WTC11 (cell line): ENCODE measurements around the gene RITA1. TPM values are rescaled to one million over a fixed set of nuclear protein-coding genes. Genes with fewer than 3 reads are reported as not detected.

ENCODE experiments used
- ATAC-seq: fragments of 200-7000 bp; cut with Tn5 transposase; 2 replicates; pipeline ENCODE4 v1.10.0; 2021; ENCODE audit warnings: mild to moderate bottlenecking, moderate library complexity
- CTCF ChIA-PET: fragments of 300-600 bp; sonication (Branson Sonifier 250); formaldehyde crosslinking; loops from one replicate; lab custom pipeline; 2021; ENCODE audit warnings: antibody characterized with exemption; lab: Charles Lee
- POLR2A ChIA-PET: fragments of 350-600 bp; sonication (Branson Sonifier 250); formaldehyde crosslinking; loops from one replicate; lab custom pipeline; 2021; ENCODE audit warnings: antibody characterized with exemption; lab: Charles Lee
- DNase-seq: peaks from one replicate; pipeline ENCODE4 v3.0.0; 2021; ENCODE audit warnings: low spot score
- H3K27ac Mint-ChIP-seq: 2 replicates; pipeline ENCODE4 v1.8.0; 2021; ENCODE audit warnings: mixed read lengths
- H3K27me3 Mint-ChIP-seq: 2 replicates; pipeline ENCODE4 v1.8.0; 2021; ENCODE audit warnings: low read depth, mild to moderate bottlenecking, moderate library complexity, mixed read lengths
- H3K36me3 Mint-ChIP-seq: 2 replicates; pipeline ENCODE4 v1.8.0; 2021; ENCODE audit warnings: mixed read lengths
- H3K4me1 Mint-ChIP-seq: 2 replicates; pipeline ENCODE4 v1.8.0; 2022; ENCODE audit warnings: mixed read lengths
- H3K4me3 Mint-ChIP-seq: 2 replicates; pipeline ENCODE4 v1.8.0; 2021; ENCODE audit warnings: mild to moderate bottlenecking, moderate library complexity, mixed read lengths
- H3K9me3 Mint-ChIP-seq: 2 replicates; pipeline ENCODE4 v1.8.0; 2021; ENCODE audit warnings: mixed read lengths
- ARID4B ChIP-seq: sonication (generic); formaldehyde crosslinking; IDR thresholded peaks from 2 replicates; pipeline ENCODE4 v1.8.0; 2023; ENCODE audit warnings: missing genetic modification reagents, mild to moderate bottlenecking, borderline replicate concordance
- CREB1 ChIP-seq: sonication (generic); formaldehyde crosslinking; IDR thresholded peaks from 2 replicates; pipeline ENCODE4 v1.8.0; 2023; ENCODE audit warnings: mild to moderate bottlenecking, missing genetic modification reagents
- E2F1 ChIP-seq: sonication (generic); formaldehyde crosslinking; IDR thresholded peaks from 2 replicates; pipeline ENCODE4 v1.8.0; 2022; ENCODE audit warnings: mild to moderate bottlenecking, missing genetic modification reagents
- E2F4 ChIP-seq: sonication (generic); formaldehyde crosslinking; IDR thresholded peaks from 2 replicates; pipeline ENCODE4 v1.8.1; 2022; ENCODE audit warnings: low read depth, mild to moderate bottlenecking, moderate library complexity, missing genetic modification reagents, borderline replicate concordance
- EMX1 ChIP-seq: fragments of 250-450 bp; sonication (Bioruptor Pico); IDR thresholded peaks from 2 replicates; pipeline ENCODE4 v1.8.0; 2021; ENCODE audit warnings: mild to moderate bottlenecking
- FOXJ3 ChIP-seq: sonication (generic); formaldehyde crosslinking; IDR thresholded peaks from 2 replicates; pipeline ENCODE4 v1.9.0; 2021; ENCODE audit warnings: missing genetic modification reagents, mild to moderate bottlenecking, borderline replicate concordance
- FOXP4 ChIP-seq: sonication (generic); formaldehyde crosslinking; IDR thresholded peaks from 2 replicates; pipeline ENCODE4 v1.8.0; 2022; ENCODE audit warnings: mild to moderate bottlenecking, missing genetic modification reagents
- IRF2 ChIP-seq: sonication (generic); formaldehyde crosslinking; IDR thresholded peaks from 2 replicates; pipeline ENCODE4 v1.8.0; 2022; ENCODE audit warnings: low read depth, missing genetic modification reagents, borderline replicate concordance
- PRDM15 ChIP-seq: sonication (generic); formaldehyde crosslinking; IDR thresholded peaks from 2 replicates; pipeline ENCODE4 v1.8.0; 2022; ENCODE audit warnings: missing genetic modification reagents
- RELA ChIP-seq: sonication (generic); formaldehyde crosslinking; IDR thresholded peaks from 2 replicates; pipeline ENCODE4 v1.8.1; 2022; ENCODE audit warnings: missing genetic modification reagents, mild to moderate bottlenecking, borderline replicate concordance
- SMAD3 ChIP-seq: sonication (generic); formaldehyde crosslinking; IDR thresholded peaks from 2 replicates; pipeline ENCODE4 v1.8.0; 2022; ENCODE audit warnings: missing genetic modification reagents, mild to moderate bottlenecking, borderline replicate concordance
- TP53 ChIP-seq: sonication (generic); formaldehyde crosslinking; IDR thresholded peaks from 2 replicates; pipeline ENCODE4 v1.8.1; 2023; ENCODE audit warnings: mild to moderate bottlenecking, missing genetic modification reagents
- ZNF121 ChIP-seq: sonication (generic); formaldehyde crosslinking; IDR thresholded peaks from 2 replicates; pipeline ENCODE4 v1.8.0; 2023; ENCODE audit warnings: missing genetic modification reagents
- ZNF281 ChIP-seq: sonication (generic); formaldehyde crosslinking; IDR thresholded peaks from 2 replicates; pipeline ENCODE4 v1.8.0; 2023; ENCODE audit warnings: mild to moderate bottlenecking, missing genetic modification reagents
- ZNF671 ChIP-seq: fragments of 250-450 bp; sonication (Bioruptor Pico); IDR thresholded peaks from 2 replicates; pipeline ENCODE4 v1.8.0; 2021; ENCODE audit warnings: mild to moderate bottlenecking
- total RNA-seq: library from RNA; stranded (reverse); gene quantifications from 3 replicates; pipeline ENCODE4 v1.2.3, GENCODE V29; 2021

RITA1 gene
- total RNA-seq, 1 experiment from 2014 or later = 29.3 TPM

- TF ChIP-seq ARID4B = no peak
- peak; percentile 27; the same call in 1 of the 2 replicates for TF ChIP-seq ZNF121 (CRISPR knock-in tag)
- TF ChIP-seq, all 79 proteins: peak for 1
- POLR2A ChIA-PET = no interaction called here
- CTCF ChIA-PET = no interaction called here
- no peak overlapping the region for H3K4me3 Mint-ChIP-seq
- no peak overlapping the region for H3K27ac Mint-ChIP-seq
- peaks cover 41% of the 10 kb centered on the region for H3K36me3 Mint-ChIP-seq
- DNase-seq = no peak
- no peak for ATAC-seq
- no peaks in the 10 kb centered on the region for H3K9me3 Mint-ChIP-seq
- H3K4me1 Mint-ChIP-seq = peaks cover 21% of the 10 kb centered on the region
- no peaks in the 10 kb centered on the region for H3K27me3 Mint-ChIP-seq
Observed at GRCh38 chr12:113228394-113229028, 43.0 kb downstream of the RITA1 start.

- DNase-seq (no peak), ATAC-seq (no peak)
- no peak overlapping the region for H3K4me3 Mint-ChIP-seq
- ChIA-PET CTCF (no interaction called here), POLR2A (interaction anchor here (1.1 kb wide), 1 partner anchor 9 kb away, joined by 3 read pairs; the partner anchor contains the start of gene TPCN1)
- H3K36me3 Mint-ChIP-seq = peaks cover 43% of the 10 kb centered on the region
- H3K4me1 Mint-ChIP-seq = peaks cover 33% of the 10 kb centered on the region
- peak overlapping the region; percentile 45 for H3K27ac Mint-ChIP-seq
- H3K27me3 Mint-ChIP-seq = no peaks in the 10 kb centered on the region
- no peaks in the 10 kb centered on the region for H3K9me3 Mint-ChIP-seq
- no peak for TF ChIP-seq SMAD3 (CRISPR knock-in tag)
- TF ChIP-seq E2F1 (CRISPR knock-in tag) = no peak
- TF ChIP-seq CREB1 (CRISPR knock-in tag) = no peak
- TF ChIP-seq PRDM15 (CRISPR knock-in tag) = no peak
- no peak for TF ChIP-seq E2F4 (CRISPR knock-in tag)
- TF ChIP-seq TP53 (CRISPR knock-in tag) = no peak
- TF ChIP-seq IRF2 (CRISPR knock-in tag) = no peak
- TF ChIP-seq RELA = no peak
- TF ChIP-seq ZNF671 (CRISPR knock-in tag) = no peak
- no peak for TF ChIP-seq ZNF281 (CRISPR knock-in tag)
- TF ChIP-seq FOXP4 (CRISPR knock-in tag) = no peak
- TF ChIP-seq EMX1 (CRISPR knock-in tag) = no peak
- no peak for TF ChIP-seq FOXJ3 (CRISPR knock-in tag)
Observed at GRCh38 chr12:113230315-113231234, 45.1 kb downstream of the RITA1 start.
